GM21515 (cell line): ENCODE measurements around the gene EPHB1.

Source experiments
- ATAC-seq: cut with Tn5 transposase; IDR thresholded peaks from one replicate; pipeline ENCODE4 v1.9.1; 2021; ENCODE audit not compliant: unreplicated experiment

The EPHB1 gene

GRCh38 chr3:134904776-134905646 is 110.0 kb downstream of the EPHB1 start:
- ATAC-seq: no peak

- ATAC-seq: no peak
These were observed 110.5 kb downstream of the EPHB1 start for GRCh38 chr3:134905647-134905935.

GRCh38 chr3:134908271-134908670 is 113.2 kb downstream of the EPHB1 start:
- no peak for ATAC-seq

- no peak for ATAC-seq
These were observed 115.0 kb downstream of the EPHB1 start for GRCh38 chr3:134910026-134910425.

GRCh38 chr3:134911586-134912548 is 116.8 kb downstream of the EPHB1 start:
- ATAC-seq: no peak

GRCh38 chr3:134916276-134916961 is 121.4 kb downstream of the EPHB1 start:
- ATAC-seq: no peak

- ATAC-seq: no peak
These were observed 122.6 kb downstream of the EPHB1 start for GRCh38 chr3:134917631-134918030.

GRCh38 chr3:134918441-134918840 is 123.4 kb downstream of the EPHB1 start:
- ATAC-seq: peak; percentile 96

GRCh38 chr3:134922101-134922500 is 127.0 kb downstream of the EPHB1 start:
- no peak for ATAC-seq

- no peak for ATAC-seq
These were observed 127.8 kb downstream of the EPHB1 start for GRCh38 chr3:134922866-134923265.

GRCh38 chr3:134923286-134923685 is 128.2 kb downstream of the EPHB1 start:
- ATAC-seq: no peak

- ATAC-seq: no peak
These were observed 132.5 kb downstream of the EPHB1 start for GRCh38 chr3:134927599-134927998.

- no peak for ATAC-seq
These were observed 133.3 kb downstream of the EPHB1 start for GRCh38 chr3:134928392-134928791.

- ATAC-seq: no peak
These were observed 133.8 kb downstream of the EPHB1 start for GRCh38 chr3:134928819-134929218.

- ATAC-seq: no peak
These were observed 134.9 kb downstream of the EPHB1 start for GRCh38 chr3:134929976-134930375.

- no peak for ATAC-seq
These were observed 136.2 kb downstream of the EPHB1 start for GRCh38 chr3:134931045-134931785.

- ATAC-seq: no peak
These were observed 137.0 kb downstream of the EPHB1 start for GRCh38 chr3:134932035-134932434.

- no peak for ATAC-seq
These were observed 138.9 kb downstream of the EPHB1 start for GRCh38 chr3:134933997-134934396.

- ATAC-seq: no peak
These were observed 139.9 kb downstream of the EPHB1 start for GRCh38 chr3:134934933-134935332.

GRCh38 chr3:134937256-134938028 is 142.4 kb downstream of the EPHB1 start:
- no peak for ATAC-seq
